ENCODE results near the gene SPECC1. TPM values are rescaled to one million over a fixed set of nuclear protein-coding genes. Genes with fewer than 3 reads are reported as not detected.

The SPECC1 gene
- total RNA-seq, 1 donor from 2014 or later = 7.5 TPM

GRCh38 chr17:20206068-20206467 is 196.9 kb downstream of the SPECC1 start:
- ATAC-seq (ENCODE audit: low read depth) (no peak), DNase-seq (no peak)
- H3K36me3 Mint-ChIP-seq (ENCODE audit: low read depth) = no peaks in the 10 kb centered on the region
- H3K27me3 Mint-ChIP-seq = no peaks in the 10 kb centered on the region
- no peak overlapping the region for H3K27ac Mint-ChIP-seq
- no peaks in the 10 kb centered on the region for H3K4me1 Mint-ChIP-seq
- intact Hi-C loops (cut with micrococcal nuclease) = no loop called here
- no peaks in the 10 kb centered on the region for H3K9me3 Mint-ChIP-seq
- TF ChIP-seq, protein P1, sequence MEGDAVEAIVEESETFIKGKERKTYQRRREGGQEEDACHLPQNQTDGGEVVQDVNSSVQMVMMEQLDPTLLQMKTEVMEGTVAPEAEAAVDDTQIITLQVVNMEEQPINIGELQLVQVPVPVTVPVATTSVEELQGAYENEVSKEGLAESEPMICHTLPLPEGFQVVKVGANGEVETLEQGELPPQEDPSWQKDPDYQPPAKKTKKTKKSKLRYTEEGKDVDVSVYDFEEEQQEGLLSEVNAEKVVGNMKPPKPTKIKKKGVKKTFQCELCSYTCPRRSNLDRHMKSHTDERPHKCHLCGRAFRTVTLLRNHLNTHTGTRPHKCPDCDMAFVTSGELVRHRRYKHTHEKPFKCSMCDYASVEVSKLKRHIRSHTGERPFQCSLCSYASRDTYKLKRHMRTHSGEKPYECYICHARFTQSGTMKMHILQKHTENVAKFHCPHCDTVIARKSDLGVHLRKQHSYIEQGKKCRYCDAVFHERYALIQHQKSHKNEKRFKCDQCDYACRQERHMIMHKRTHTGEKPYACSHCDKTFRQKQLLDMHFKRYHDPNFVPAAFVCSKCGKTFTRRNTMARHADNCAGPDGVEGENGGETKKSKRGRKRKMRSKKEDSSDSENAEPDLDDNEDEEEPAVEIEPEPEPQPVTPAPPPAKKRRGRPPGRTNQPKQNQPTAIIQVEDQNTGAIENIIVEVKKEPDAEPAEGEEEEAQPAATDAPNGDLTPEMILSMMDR (IDR thresholded peaks at IDR 0.05) = no peak
- no peak overlapping the region for H3K4me3 Mint-ChIP-seq
- POLR2A ChIA-PET = no interaction called here
- CTCF ChIA-PET = no interaction called here

DNA sequence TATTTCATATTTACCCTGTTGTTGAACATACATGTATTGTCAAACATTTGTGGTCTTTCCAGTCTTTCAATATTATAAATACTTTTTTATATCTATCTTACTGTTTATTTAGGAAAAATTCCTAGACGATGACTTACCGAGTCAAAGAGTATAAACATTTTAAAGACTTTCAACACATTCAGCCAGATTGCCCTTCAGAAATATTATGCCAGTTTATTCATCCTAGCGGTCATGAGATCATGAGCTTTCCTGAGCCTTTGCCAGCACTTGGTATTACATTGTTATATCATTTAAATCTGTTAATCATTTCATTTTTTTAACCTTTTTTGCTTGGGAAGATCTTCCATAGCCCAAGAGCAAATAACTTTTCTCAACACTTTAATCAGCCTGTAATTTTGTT is 197.4 kb downstream of the SPECC1 start:
- Mint-ChIP-seq H3K4me1 (no peaks in the 10 kb centered on the region), H3K4me3 (no peak overlapping the region), H3K9me3 (no peaks in the 10 kb centered on the region), H3K36me3 (ENCODE audit: low read depth) (no peaks in the 10 kb centered on the region), H3K27ac (no peak overlapping the region), H3K27me3 (no peaks in the 10 kb centered on the region)
- intact Hi-C loops (cut with micrococcal nuclease) = no loop called here
- POLR2A ChIA-PET = no interaction called here
- TF ChIP-seq, protein P1 (IDR thresholded peaks at IDR 0.05) = no peak
- CTCF ChIA-PET = no interaction called here
- ATAC-seq (ENCODE audit: low read depth) = no peak
- DNase-seq = no peak

DNA sequence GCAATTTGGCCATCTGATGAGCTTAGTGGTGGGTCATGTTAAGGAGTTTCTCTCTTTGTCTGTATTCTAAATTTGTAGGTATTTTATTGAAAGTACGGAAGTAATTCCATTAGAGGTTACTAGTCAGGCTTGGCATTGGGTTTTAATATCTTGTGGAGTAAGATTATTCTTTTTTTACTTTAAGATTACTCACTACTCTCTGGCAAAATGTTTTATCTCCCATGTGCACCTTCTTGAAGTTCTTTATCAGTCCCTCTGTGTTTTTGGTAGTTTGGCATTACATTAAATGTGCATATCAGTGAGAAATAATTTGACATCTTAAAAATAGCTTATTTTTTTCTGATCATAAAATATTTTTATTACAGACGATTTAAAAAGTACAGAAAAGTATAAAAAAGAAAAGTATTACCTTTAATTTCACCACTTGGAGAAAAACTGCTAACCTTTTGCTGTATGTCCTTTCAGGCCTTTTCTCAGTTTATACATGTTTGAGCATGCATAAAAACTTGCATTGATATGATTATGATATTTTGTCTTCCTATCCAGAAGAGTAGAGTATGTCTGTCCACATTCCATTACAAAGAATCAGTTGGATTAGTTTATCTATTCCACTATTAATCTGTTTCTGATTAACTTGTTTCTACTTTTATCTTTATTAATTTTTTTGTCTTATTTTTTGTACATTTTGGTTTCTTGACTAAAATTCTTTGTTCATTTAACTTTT is 198.3 kb downstream of the SPECC1 start:
- intact Hi-C loops (cut with micrococcal nuclease) = no loop called here
- no peak overlapping the region for H3K4me3 Mint-ChIP-seq
- no peaks in the 10 kb centered on the region for H3K4me1 Mint-ChIP-seq
- no peaks in the 10 kb centered on the region for H3K27me3 Mint-ChIP-seq
- no peaks in the 10 kb centered on the region for H3K9me3 Mint-ChIP-seq
- ATAC-seq (ENCODE audit: low read depth) = no peak
- no peak overlapping the region for H3K27ac Mint-ChIP-seq
- ChIA-PET POLR2A (no interaction called here), CTCF (no interaction called here)
- no peaks in the 10 kb centered on the region for H3K36me3 Mint-ChIP-seq (ENCODE audit: low read depth)
- no peak for DNase-seq
- TF ChIP-seq, protein P1 (IDR thresholded peaks at IDR 0.05) = no peak

DNA sequence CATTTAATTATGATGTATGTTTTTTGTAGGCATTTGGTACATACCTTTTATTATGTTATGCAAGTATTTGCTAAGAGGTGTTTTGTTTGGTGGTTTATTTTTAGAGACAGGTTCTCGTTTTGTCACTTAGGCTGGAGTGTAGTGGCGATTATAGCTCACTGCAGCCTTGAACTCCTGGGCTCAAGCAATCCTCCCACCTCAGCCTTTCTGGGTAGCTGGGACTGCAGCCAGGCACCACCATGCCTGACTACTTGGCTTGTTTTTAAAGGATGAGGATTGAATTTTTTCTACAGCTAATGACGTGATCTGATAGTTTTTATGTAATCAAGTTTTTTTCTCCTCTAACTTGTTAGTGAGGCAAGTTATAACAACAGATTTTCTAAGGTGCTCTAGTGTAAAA is 199.6 kb downstream of the SPECC1 start:
- no peak overlapping the region for H3K4me3 Mint-ChIP-seq
- DNase-seq (no peak), ATAC-seq (ENCODE audit: low read depth) (no peak)
- intact Hi-C loops (cut with micrococcal nuclease) = no loop called here
- H3K9me3 Mint-ChIP-seq = no peaks in the 10 kb centered on the region
- TF ChIP-seq, protein P1 (IDR thresholded peaks at IDR 0.05) = no peak
- H3K27ac Mint-ChIP-seq = no peak overlapping the region
- ChIA-PET POLR2A (no interaction called here), CTCF (no interaction called here)
- no peaks in the 10 kb centered on the region for H3K4me1 Mint-ChIP-seq
- no peaks in the 10 kb centered on the region for H3K27me3 Mint-ChIP-seq
- H3K36me3 Mint-ChIP-seq (ENCODE audit: low read depth) = no peaks in the 10 kb centered on the region

DNA sequence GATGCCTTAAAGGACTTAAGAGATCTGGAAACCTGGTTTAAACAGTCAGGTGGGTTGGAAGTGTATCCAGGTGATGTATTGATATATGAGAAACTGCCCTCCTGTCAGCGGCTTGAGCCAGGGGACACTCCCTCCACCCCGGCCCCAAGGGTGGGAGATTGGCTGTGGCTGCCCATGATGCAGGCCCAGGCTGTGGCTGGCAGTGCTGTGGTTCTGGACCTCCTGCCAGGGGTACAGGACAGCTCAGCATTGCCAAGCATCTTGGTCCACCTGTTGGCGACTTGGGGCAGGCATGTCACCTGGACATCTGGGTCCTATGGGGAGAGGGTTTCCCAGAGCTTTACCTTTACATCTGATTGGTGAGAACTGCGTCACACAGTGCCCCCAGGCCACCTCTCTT is 201.0 kb downstream of the SPECC1 start:
- no peak overlapping the region for H3K4me3 Mint-ChIP-seq
- no peaks in the 10 kb centered on the region for H3K27me3 Mint-ChIP-seq
- intact Hi-C loops (cut with micrococcal nuclease) = no loop called here
- no peaks in the 10 kb centered on the region for H3K9me3 Mint-ChIP-seq
- TF ChIP-seq, protein P1 (IDR thresholded peaks at IDR 0.05) = no peak
- no peaks in the 10 kb centered on the region for H3K36me3 Mint-ChIP-seq (ENCODE audit: low read depth)
- no peak overlapping the region for H3K27ac Mint-ChIP-seq
- no peaks in the 10 kb centered on the region for H3K4me1 Mint-ChIP-seq
- ATAC-seq (ENCODE audit: low read depth) = no peak
- no peak for DNase-seq
- POLR2A ChIA-PET = no interaction called here
- CTCF ChIA-PET = no interaction called here

Measured in activated B cell treated with CpG ODN at 0.5 μM for 24 hours (primary cell).